ENCODE measurements around the gene SRRM2.

Gene SRRM2

DNA sequence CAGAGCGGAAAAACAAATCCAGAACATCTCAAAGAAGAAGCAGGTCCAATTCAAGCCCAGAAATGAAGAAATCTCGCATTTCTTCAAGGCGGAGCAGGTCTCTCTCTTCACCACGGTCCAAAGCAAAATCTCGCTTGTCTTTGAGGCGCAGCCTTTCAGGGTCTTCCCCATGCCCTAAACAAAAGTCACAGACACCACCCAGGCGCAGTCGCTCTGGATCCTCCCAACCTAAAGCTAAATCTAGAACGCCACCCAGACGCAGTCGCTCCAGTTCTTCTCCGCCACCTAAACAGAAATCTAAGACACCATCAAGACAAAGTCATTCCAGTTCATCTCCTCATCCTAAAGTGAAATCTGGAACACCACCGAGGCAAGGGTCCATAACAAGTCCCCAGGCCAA, 10.3 kb downstream of the SRRM2 start:
- DNase-seq (ENCODE audit: low read depth in 2 of 2): no peak

GRCh38 chr16:2763173-2763572, 10.7 kb downstream of the SRRM2 start:
- DNase-seq (ENCODE audit: low read depth in 2 of 2): no peak

GRCh38 chr16:2764718-2765117, 12.3 kb downstream of the SRRM2 start:
- DNase-seq (ENCODE audit: low read depth in 2 of 2): no peak

GRCh38 chr16:2765462-2766404, 13.3 kb downstream of the SRRM2 start:
- DNase-seq (ENCODE audit: low read depth in 2 of 2): no peak

GRCh38 chr16:2766430-2767139, 14.1 kb downstream of the SRRM2 start:
- no peak for DNase-seq (ENCODE audit: low read depth in 2 of 2)

GRCh38 chr16:2767140-2767731, 14.8 kb downstream of the SRRM2 start:
- DNase-seq (ENCODE audit: low read depth in 2 of 2): no peak

DNA sequence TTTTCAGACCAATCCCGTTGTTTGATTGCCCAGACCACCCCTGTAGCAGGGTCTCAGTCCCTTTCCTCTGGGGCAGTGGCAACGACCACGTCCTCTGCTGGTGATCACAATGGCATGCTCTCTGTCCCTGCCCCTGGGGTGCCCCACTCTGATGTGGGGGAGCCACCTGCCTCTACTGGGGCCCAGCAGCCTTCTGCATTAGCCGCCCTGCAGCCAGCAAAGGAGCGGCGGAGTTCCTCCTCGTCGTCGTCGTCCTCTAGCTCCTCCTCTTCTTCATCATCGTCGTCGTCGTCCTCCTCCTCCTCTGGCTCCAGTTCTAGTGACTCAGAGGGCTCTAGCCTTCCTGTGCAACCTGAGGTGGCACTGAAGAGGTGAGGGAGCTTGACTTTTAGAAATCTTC, 15.5 kb downstream of the SRRM2 start:
- DNase-seq (ENCODE audit: low read depth in 2 of 2): no peak

- no peak for DNase-seq (ENCODE audit: low read depth in 2 of 2)
These were observed 16.1 kb downstream of the SRRM2 start for GRCh38 chr16:2768403-2769089.

DNA sequence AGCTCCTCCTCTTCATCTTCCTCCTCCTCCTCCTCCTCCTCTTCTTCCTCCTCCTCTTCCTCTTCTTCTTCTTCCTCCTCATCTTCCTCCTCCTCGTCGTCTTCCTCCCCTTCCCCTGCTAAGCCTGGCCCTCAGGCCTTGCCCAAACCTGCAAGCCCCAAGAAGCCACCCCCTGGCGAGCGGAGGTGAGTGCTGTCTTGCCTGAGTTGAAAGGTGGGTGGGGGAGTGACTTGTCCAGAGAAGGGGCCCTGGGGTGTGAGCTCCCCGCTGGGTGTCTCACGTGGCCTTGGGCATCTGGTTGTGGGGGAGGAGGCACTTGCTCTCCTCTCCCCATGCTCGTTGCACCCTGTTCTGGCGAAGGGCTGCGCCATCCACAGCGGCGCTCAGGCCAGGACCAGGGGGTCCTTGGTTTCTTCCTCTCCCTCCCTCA, 16.7 kb downstream of the SRRM2 start:
- no peak for DNase-seq (ENCODE audit: low read depth in 2 of 2)

- DNase-seq (ENCODE audit: low read depth in 2 of 2): no peak
These were observed 17.2 kb downstream of the SRRM2 start for GRCh38 chr16:2769675-2770056.

DNA sequence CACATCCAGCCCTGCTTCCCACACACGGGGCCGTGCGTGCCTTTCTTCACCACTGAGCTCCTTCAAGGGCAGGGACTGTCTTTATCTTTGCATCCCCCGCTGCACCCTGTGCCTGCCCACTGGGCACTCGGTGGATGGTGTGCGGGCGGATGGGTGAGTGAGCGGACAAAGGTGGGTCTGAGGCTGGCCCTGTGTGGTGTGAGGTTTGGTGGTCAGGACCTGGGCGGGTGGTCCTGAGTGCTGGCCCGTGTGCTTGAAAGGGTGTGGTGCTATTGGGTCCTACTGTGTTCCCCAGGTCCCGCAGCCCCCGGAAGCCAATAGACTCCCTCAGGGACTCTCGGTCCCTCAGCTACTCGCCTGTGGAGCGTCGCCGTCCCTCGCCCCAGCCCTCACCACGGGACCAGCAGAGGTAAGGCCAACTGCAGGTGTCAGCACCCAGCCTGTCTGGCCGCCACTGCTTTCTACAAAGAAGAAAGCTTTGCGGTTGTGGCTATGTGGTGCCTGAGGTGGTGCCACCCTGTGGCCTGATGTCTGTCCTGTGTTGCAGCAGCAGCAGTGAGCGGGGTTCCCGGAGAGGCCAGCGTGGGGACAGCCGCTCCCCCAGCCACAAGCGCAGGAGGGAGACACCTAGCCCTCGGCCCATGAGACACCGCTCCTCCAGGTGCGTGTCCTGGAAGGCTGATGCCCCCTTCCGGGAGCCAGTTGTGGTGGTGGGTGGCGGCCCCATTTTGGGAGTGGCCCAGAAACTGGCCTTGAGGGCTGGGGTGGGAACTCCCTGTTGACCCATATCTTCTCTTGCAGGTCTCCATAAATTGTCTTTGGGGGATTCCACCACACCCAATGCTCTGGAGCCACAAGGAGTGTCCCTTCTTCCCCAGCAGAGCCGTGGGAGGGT, 17.9 kb downstream of the SRRM2 start:
- no peak for DNase-seq (ENCODE audit: low read depth in 2 of 2)

DNA sequence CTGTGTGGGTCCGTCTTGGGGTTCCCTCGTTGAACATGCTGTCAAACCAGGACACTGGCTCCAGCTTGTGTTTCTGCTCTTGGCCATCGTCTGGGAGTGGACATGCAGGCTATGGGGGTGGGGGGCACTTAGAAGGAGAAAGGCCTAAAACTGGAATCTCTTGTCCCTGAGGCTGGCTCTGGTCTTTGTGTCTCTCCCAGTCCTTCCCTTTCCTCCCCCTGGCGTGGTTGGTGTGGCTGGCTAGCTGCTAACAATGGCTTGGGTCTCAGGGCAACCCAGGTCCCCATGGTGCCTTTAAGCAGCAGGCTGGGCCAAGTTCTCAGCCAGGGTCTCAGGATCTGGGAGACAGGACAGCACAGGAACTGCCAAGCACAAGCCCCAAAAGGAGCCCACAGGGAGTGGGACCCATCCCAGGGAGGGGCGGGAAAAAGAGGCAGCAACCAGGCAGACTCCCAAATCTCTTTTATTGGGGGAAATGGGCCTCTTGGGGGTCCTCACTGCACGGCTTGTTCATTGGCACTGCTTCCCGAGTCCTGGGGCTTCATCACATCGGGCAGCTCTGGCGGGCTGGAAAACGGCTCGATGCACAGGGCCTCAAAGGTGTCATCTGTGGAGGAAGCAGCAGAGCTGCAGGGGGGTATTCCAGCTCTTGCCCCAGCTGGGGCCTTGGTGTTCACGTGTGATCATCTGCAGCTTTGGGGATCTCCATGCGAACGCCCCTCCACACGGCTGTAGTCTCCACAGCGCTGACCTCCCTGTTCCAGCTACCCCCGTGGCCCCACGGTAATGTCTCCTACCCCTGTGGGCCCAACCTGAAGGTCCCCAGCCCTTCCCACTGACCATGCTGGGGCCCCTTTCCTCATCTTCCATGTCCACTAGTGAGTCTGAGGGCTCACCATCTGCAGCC, 19.3 kb downstream of the SRRM2 start:
- no peak for DNase-seq (ENCODE audit: low read depth in 2 of 2)

DNA sequence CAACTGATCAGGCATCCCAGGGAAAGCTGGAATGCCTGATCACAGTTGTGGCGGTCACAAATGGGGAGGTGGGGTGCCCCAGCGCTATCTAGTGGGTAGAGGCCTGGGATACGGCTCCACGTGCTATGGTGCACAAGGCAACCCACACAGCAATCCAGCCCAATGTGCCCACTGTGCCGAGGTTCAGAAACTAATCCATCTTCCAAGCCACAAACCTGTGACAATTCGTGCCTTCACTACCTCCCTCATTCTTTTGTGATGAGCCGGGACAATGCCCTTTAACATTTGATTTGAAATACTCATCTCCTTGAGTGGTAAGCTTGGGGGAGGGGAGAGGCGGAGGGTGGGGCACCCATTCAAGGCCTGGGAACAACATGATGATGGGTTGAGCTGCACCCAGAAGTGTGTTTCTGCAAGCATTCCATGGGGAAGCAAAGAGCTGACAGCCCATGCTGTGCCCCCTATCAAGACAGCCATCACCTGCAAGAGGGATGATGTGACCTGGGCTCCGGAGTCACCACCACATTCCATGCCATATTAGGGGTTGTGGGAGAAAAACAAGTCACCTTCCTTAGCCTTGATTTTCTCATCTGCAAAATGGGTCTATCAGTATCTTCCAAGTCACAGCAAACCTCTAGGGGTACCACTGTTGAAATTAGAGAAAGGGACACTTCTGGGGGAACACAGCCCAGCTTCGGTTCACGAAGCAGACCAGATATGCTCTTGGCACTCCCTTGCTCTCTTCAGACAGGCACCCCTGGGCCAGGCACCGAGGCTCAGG, 20.9 kb downstream of the SRRM2 start:
- DNase-seq (ENCODE audit: low read depth in 2 of 2): no peak

DNA sequence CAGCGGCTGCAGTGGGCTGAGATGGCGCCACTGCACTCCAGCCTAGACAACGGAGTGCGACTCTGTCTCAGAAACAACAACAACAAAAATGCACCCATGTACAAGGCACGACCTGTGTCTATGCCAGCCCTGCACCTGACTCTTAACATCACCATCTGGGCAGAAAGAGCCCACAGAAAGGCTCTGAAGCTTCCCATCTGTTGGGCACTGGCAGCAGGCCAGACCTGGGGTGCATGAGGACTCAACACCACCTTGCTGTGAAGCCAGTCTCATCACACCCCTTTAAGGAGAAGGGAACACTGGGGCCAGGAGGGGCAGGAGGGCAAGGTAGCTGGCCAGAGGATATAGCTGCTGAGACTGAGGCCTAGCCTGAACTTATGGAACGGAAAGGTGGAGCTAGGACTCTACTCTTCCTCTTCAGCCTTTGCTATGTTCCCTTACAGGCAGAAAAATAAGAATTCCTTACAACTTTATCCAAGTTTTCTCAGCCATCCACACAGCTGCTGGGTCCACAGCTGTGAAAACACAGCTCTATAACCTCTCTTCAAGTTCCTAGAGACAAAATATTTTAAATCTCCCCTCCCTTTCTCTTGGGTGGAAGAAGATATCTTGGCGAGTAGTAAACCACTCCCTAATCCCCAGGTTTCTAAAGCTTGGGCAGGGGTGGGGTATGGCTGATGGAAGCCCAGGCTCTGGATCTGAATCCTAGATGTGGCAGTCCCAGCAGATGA, 21.9 kb downstream of the SRRM2 start:
- DNase-seq (ENCODE audit: low read depth in 2 of 2): no peak

GRCh38 chr16:2775131-2775716, 22.8 kb downstream of the SRRM2 start:
- DNase-seq (ENCODE audit: low read depth in 2 of 2): no peak

DNA sequence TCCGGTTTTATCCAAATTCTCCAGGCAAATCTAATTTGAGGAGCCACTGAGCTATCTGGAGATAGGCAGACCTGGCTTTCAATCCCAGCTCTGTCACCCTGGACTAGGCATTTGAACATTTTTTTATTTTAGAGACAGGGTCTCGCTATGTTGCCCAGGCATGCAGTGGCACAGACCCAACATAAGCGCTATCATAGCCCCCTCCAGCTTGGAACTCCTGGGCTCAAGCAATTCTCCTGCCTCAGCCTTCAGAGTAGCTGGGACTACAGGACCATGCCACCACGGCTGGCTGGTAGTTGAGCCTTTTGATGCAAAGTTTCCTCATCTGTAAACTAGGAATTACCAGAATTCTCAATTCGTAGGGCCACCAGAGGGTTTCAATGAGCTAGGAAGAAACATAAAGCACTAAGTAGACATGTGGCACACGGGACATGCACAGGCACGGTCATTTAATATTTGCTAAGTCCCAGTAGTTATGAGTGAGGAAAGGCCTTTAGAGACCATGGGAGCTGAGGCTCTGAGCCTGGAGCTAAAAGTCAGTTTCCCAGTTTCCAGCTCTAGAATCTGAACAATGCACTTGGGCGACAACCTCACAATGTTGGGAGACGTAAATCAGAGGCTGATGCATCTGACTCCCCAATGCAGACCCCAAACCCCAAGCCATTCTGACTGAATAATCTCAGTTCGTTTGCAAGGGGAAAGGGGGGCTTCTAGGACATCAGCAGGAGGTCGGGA, 23.5 kb downstream of the SRRM2 start:
- no peak for DNase-seq (ENCODE audit: low read depth in 2 of 2)

GRCh38 chr16:2776500-2777139, 24.2 kb downstream of the SRRM2 start:
- DNase-seq (ENCODE audit: low read depth in 2 of 2): no peak
